HEK293 (cell line): ENCODE results near the gene TBX6.

Experiments
- GLI4 ChIP-seq: fragments of 450-650 bp; formaldehyde crosslinking; IDR thresholded peaks from 2 replicates; pipeline ENCODE4 v1.5.1; 2016; ENCODE audit warnings: missing biosample characterization, missing genetic modification characterization
- IKZF3 ChIP-seq: fragments of 450-650 bp; IDR thresholded peaks from 2 replicates; pipeline ENCODE4 v1.5.0; 2018; ENCODE audit warnings: missing biosample characterization, mild to moderate bottlenecking, missing genetic modification characterization, moderate library complexity
- KLF10 ChIP-seq: fragments of 450-650 bp; IDR thresholded peaks from 2 replicates; pipeline ENCODE4 v1.5.1; 2018; ENCODE audit warnings: missing biosample characterization, mild to moderate bottlenecking, missing genetic modification characterization
- OVOL3 ChIP-seq: fragments of 450-650 bp; formaldehyde crosslinking; IDR thresholded peaks from 2 replicates; pipeline ENCODE4 v1.5.1; 2016; ENCODE audit warnings: missing biosample characterization, missing genetic modification characterization
- SP3 ChIP-seq: fragments of 450-650 bp; formaldehyde crosslinking; IDR thresholded peaks from 2 replicates; pipeline ENCODE4 v1.5.1; 2016; ENCODE audit warnings: missing biosample characterization, missing genetic modification characterization
- ZBTB20 ChIP-seq: fragments of 450-650 bp; formaldehyde crosslinking; IDR thresholded peaks from 2 replicates; pipeline ENCODE4 v1.5.1; 2016; ENCODE audit warnings: missing biosample characterization, missing genetic modification characterization
- ZBTB7A ChIP-seq: fragments of 450-650 bp; formaldehyde crosslinking; IDR thresholded peaks from 2 replicates; pipeline ENCODE4 v1.5.1; 2016; ENCODE audit warnings: low read depth, missing biosample characterization, missing genetic modification characterization
- ZFHX2 ChIP-seq: fragments of 450-650 bp; formaldehyde crosslinking; conservative IDR thresholded peaks from 2 replicates; pipeline ENCODE4 v1.5.1; 2016; ENCODE audit warnings: missing biosample characterization, missing genetic modification characterization
- ZNF112 ChIP-seq: fragments of 450-650 bp; formaldehyde crosslinking; IDR thresholded peaks from 2 replicates; pipeline ENCODE4 v1.5.0; 2017; ENCODE audit warnings: missing biosample characterization, missing genetic modification characterization
- ZNF121 ChIP-seq: fragments of 450-650 bp; formaldehyde crosslinking; IDR thresholded peaks from 2 replicates; pipeline ENCODE4 v1.5.1; 2016; ENCODE audit warnings: missing biosample characterization, missing genetic modification characterization
- ZNF202 ChIP-seq: fragments of 450-650 bp; formaldehyde crosslinking; IDR thresholded peaks from 2 replicates; pipeline ENCODE4 v1.5.1; 2016; ENCODE audit warnings: missing biosample characterization, missing genetic modification characterization, borderline replicate concordance
- ZNF211 ChIP-seq: fragments of 450-650 bp; formaldehyde crosslinking; IDR thresholded peaks from 2 replicates; pipeline ENCODE4 v1.5.1; 2016; ENCODE audit warnings: low read depth, missing biosample characterization, missing genetic modification characterization
- ZNF223 ChIP-seq: fragments of 450-650 bp; formaldehyde crosslinking; IDR thresholded peaks from 2 replicates; pipeline ENCODE4 v1.5.1; 2016; ENCODE audit warnings: missing biosample characterization, missing genetic modification characterization
- ZNF274 ChIP-seq, 2 experiments: fragments of 200-500 bp in 1 of 2; fragments of 450-650 bp in 1 of 2; sonication (Bioruptor generic) in 1 of 2; formaldehyde crosslinking in 1 of 2; IDR thresholded peaks; 2 replicates each; pipeline versions ENCODE4 v1.5.1 to v1.6.1; 2014 to 2016; ENCODE audit warnings: borderline replicate concordance in 1 of 2, inconsistent platforms in 1 of 2, low read length in 1 of 2, missing biosample characterization in 1 of 2, missing genetic modification characterization in 1 of 2
- ZNF311 ChIP-seq: fragments of 450-650 bp; formaldehyde crosslinking; IDR thresholded peaks from 2 replicates; pipeline ENCODE4 v1.5.1; 2017; ENCODE audit warnings: missing biosample characterization, missing genetic modification characterization, borderline replicate concordance
- ZNF426 ChIP-seq: fragments of 450-650 bp; formaldehyde crosslinking; IDR thresholded peaks from 2 replicates; pipeline ENCODE4 v1.5.1; 2017; ENCODE audit warnings: missing biosample characterization, missing genetic modification characterization, mild to moderate bottlenecking, inconsistent platforms, moderate library complexity
- ZNF510 ChIP-seq: fragments of 450-650 bp; formaldehyde crosslinking; IDR thresholded peaks from 2 replicates; pipeline ENCODE4 v1.5.1; 2018; ENCODE audit warnings: mild to moderate bottlenecking, missing genetic modification characterization, missing biosample characterization; ENCODE audit not compliant: insufficient replicate concordance
- ZNF521 ChIP-seq: fragments of 450-650 bp; formaldehyde crosslinking; IDR thresholded peaks from 2 replicates; pipeline ENCODE4 v1.5.1; 2017; ENCODE audit warnings: missing biosample characterization, mild to moderate bottlenecking, missing genetic modification characterization
- ZNF558 ChIP-seq: fragments of 450-650 bp; formaldehyde crosslinking; IDR thresholded peaks from 2 replicates; pipeline ENCODE4 v1.5.1; 2016; ENCODE audit warnings: missing biosample characterization, missing genetic modification characterization
- ZNF600 ChIP-seq: fragments of 450-650 bp; formaldehyde crosslinking; IDR thresholded peaks from 2 replicates; pipeline ENCODE4 v1.5.1; 2016; ENCODE audit warnings: missing biosample characterization, missing genetic modification characterization
- ZNF670 ChIP-seq: fragments of 450-650 bp; formaldehyde crosslinking; IDR thresholded peaks from 2 replicates; pipeline ENCODE4 v1.5.1; 2016; ENCODE audit warnings: missing biosample characterization, missing genetic modification characterization, low read depth
- ZNF707 ChIP-seq: fragments of 450-650 bp; formaldehyde crosslinking; IDR thresholded peaks from 2 replicates; pipeline ENCODE4 v1.5.1; 2016; ENCODE audit warnings: missing biosample characterization, missing genetic modification characterization
- ZNF776 ChIP-seq: fragments of 450-650 bp; formaldehyde crosslinking; IDR thresholded peaks from 2 replicates; pipeline ENCODE4 v1.5.0; 2017; ENCODE audit warnings: missing biosample characterization, missing genetic modification characterization, borderline replicate concordance
- TF ChIP-seq, protein P1 (sequence below): fragments of 450-650 bp; formaldehyde crosslinking; IDR thresholded peaks from 2 replicates; pipeline ENCODE4 v1.5.0; 2017; ENCODE audit warnings: missing biosample characterization, missing genetic modification characterization, borderline replicate concordance
- TF ChIP-seq, protein P2 (sequence below): fragments of 450-650 bp; formaldehyde crosslinking; IDR thresholded peaks from 2 replicates; pipeline ENCODE4 v1.5.1; 2016; ENCODE audit warnings: missing biosample characterization, missing genetic modification characterization
- TF ChIP-seq, protein P3 (sequence below): fragments of 450-650 bp; formaldehyde crosslinking; IDR thresholded peaks from 2 replicates; pipeline ENCODE4 v1.5.1; 2016; ENCODE audit warnings: missing biosample characterization, missing genetic modification characterization
- TF ChIP-seq, protein P4 (sequence below): fragments of 450-650 bp; formaldehyde crosslinking; IDR thresholded peaks from 2 replicates; pipeline ENCODE4 v1.5.1; 2017; ENCODE audit warnings: missing biosample characterization, missing genetic modification characterization
- TF ChIP-seq, protein P5 (sequence below): fragments of 450-650 bp; formaldehyde crosslinking; IDR thresholded peaks from 2 replicates; pipeline ENCODE4; 2016; ENCODE audit warnings: missing biosample characterization, missing genetic modification characterization
- TF ChIP-seq, protein P6 (sequence below): fragments of 450-650 bp; formaldehyde crosslinking; IDR thresholded peaks from 2 replicates; pipeline ENCODE4 v1.5.1; 2016; ENCODE audit warnings: missing biosample characterization, missing genetic modification characterization

TBX6 gene

DNA sequence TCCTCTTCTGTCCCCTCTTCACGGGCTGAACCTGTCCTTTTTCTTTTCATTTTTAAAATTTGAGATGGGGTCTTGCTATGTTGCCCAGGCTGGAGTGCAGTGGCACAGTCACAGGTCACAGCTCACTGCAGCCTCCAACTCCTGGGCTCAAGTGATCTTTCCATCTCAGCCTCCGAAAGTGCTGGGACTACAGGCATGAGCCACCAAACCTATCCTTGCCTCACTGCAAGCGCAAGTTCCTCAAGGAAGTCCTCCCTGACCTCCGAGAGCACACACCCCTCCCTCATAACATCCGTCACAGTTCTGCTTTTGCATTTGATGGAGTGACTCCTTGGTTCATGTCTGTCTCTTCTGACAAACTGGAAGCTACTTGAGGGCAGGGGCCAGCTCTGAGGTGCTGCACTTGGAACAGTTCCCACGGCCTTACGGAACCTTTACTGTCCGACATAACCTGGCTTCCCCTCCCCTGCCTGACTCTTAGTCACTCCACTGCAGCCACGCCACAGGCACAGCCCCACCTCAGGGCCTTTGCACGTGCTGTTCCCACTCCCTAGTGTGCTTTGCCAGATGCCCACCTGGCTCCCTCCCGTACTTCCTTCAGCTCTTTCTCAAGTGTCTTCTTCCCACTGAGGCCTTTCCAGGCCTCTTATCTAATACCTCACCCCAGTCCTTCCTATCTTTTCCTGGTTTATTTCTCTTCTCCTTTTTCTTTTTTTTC lies 4.4 kb downstream of the TBX6 start (continued):
- TF ChIP-seq, protein P1, sequence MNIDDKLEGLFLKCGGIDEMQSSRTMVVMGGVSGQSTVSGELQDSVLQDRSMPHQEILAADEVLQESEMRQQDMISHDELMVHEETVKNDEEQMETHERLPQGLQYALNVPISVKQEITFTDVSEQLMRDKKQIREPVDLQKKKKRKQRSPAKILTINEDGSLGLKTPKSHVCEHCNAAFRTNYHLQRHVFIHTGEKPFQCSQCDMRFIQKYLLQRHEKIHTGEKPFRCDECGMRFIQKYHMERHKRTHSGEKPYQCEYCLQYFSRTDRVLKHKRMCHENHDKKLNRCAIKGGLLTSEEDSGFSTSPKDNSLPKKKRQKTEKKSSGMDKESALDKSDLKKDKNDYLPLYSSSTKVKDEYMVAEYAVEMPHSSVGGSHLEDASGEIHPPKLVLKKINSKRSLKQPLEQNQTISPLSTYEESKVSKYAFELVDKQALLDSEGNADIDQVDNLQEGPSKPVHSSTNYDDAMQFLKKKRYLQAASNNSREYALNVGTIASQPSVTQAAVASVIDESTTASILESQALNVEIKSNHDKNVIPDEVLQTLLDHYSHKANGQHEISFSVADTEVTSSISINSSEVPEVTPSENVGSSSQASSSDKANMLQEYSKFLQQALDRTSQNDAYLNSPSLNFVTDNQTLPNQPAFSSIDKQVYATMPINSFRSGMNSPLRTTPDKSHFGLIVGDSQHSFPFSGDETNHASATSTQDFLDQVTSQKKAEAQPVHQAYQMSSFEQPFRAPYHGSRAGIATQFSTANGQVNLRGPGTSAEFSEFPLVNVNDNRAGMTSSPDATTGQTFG (tag by site-specific recombination): no peak
- no peak for TF ChIP-seq ZNF670 (tag by site-specific recombination)
- TF ChIP-seq KLF10 (tag by site-specific recombination): no peak
- TF ChIP-seq ZNF426 (tag by site-specific recombination): no peak
- peak; percentile 99 for TF ChIP-seq ZNF121 (tag by site-specific recombination)
- TF ChIP-seq ZNF311 (tag by site-specific recombination): no peak
- TF ChIP-seq, protein P2, sequence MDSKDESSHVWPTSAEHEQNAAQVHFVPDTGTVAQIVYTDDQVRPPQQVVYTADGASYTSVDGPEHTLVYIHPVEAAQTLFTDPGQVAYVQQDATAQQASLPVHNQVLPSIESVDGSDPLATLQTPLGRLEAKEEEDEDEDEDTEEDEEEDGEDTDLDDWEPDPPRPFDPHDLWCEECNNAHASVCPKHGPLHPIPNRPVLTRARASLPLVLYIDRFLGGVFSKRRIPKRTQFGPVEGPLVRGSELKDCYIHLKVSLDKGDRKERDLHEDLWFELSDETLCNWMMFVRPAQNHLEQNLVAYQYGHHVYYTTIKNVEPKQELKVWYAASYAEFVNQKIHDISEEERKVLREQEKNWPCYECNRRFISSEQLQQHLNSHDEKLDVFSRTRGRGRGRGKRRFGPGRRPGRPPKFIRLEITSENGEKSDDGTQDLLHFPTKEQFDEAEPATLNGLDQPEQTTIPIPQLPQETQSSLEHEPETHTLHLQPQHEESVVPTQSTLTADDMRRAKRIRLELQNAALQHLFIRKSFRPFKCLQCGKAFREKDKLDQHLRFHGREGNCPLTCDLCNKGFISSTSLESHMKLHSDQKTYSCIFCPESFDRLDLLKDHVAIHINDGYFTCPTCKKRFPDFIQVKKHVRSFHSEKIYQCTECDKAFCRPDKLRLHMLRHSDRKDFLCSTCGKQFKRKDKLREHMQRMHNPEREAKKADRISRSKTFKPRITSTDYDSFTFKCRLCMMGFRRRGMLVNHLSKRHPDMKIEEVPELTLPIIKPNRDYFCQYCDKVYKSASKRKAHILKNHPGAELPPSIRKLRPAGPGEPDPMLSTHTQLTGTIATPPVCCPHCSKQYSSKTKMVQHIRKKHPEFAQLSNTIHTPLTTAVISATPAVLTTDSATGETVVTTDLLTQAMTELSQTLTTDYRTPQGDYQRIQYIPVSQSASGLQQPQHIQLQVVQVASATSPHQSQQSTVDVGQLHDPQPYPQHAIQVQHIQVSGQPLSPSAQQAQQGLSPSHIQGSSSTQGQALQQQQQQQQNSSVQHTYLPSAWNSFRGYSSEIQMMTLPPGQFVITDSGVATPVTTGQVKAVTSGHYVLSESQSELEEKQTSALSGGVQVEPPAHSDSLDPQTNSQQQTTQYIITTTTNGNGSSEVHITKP (tag by site-specific recombination): no peak
- TF ChIP-seq ZNF558 (tag by site-specific recombination): no peak
- TF ChIP-seq, protein P3, sequence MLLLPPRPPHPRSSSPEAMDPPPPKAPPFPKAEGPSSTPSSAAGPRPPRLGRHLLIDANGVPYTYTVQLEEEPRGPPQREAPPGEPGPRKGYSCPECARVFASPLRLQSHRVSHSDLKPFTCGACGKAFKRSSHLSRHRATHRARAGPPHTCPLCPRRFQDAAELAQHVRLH: 0 out of 2 replicates have a peak, but pooled peaks have one; percentile 34
- no peak for TF ChIP-seq ZNF211 (tag by site-specific recombination)
- no peak for TF ChIP-seq ZBTB20 (tag by site-specific recombination)
- TF ChIP-seq ZNF510 (tag by site-specific recombination): no peak
- TF ChIP-seq, protein P4, sequence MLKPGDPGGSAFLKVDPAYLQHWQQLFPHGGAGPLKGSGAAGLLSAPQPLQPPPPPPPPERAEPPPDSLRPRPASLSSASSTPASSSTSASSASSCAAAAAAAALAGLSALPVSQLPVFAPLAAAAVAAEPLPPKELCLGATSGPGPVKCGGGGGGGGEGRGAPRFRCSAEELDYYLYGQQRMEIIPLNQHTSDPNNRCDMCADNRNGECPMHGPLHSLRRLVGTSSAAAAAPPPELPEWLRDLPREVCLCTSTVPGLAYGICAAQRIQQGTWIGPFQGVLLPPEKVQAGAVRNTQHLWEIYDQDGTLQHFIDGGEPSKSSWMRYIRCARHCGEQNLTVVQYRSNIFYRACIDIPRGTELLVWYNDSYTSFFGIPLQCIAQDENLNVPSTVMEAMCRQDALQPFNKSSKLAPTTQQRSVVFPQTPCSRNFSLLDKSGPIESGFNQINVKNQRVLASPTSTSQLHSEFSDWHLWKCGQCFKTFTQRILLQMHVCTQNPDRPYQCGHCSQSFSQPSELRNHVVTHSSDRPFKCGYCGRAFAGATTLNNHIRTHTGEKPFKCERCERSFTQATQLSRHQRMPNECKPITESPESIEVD (tag by site-specific recombination): no peak
- TF ChIP-seq, protein P5, sequence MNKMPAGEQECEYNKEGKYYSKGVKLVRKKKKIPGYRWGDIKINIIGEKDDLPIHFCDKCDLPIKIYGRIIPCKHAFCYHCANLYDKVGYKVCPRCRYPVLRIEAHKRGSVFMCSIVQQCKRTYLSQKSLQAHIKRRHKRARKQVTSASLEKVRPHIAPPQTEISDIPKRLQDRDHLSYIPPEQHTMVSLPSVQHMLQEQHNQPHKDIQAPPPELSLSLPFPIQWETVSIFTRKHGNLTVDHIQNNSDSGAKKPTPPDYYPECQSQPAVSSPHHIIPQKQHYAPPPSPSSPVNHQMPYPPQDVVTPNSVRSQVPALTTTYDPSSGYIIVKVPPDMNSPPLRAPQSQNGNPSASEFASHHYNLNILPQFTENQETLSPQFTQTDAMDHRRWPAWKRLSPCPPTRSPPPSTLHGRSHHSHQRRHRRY (tag by site-specific recombination): no peak
- TF ChIP-seq, protein P6, sequence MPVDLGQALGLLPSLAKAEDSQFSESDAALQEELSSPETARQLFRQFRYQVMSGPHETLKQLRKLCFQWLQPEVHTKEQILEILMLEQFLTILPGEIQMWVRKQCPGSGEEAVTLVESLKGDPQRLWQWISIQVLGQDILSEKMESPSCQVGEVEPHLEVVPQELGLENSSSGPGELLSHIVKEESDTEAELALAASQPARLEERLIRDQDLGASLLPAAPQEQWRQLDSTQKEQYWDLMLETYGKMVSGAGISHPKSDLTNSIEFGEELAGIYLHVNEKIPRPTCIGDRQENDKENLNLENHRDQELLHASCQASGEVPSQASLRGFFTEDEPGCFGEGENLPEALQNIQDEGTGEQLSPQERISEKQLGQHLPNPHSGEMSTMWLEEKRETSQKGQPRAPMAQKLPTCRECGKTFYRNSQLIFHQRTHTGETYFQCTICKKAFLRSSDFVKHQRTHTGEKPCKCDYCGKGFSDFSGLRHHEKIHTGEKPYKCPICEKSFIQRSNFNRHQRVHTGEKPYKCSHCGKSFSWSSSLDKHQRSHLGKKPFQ (tag by site-specific recombination): no peak
- no peak for TF ChIP-seq ZFHX2
- TF ChIP-seq ZNF274 (IDR thresholded peaks at IDR 0.05; ENCODE audit: low read length): no peak
- no peak for TF ChIP-seq ZNF274 (tag by site-specific recombination; IDR thresholded peaks at IDR 0.05; ENCODE audit: borderline replicate concordance)
- no peak for TF ChIP-seq ZNF223 (tag by site-specific recombination)
- TF ChIP-seq GLI4: no peak
- TF ChIP-seq ZNF776 (tag by site-specific recombination): no peak
- TF ChIP-seq IKZF3: no peak
- no peak for TF ChIP-seq ZNF202 (tag by site-specific recombination)
- 0 out of 2 replicates have a peak, but pooled peaks have one; percentile 63 for TF ChIP-seq ZBTB7A
- TF ChIP-seq ZNF600 (tag by site-specific recombination): peak; percentile 66
- no peak for TF ChIP-seq OVOL3 (tag by site-specific recombination)
- no peak for TF ChIP-seq ZNF521 (tag by site-specific recombination)
- TF ChIP-seq ZNF112: no peak
- TF ChIP-seq SP3 (tag by site-specific recombination): no peak
- no peak for TF ChIP-seq ZNF707 (tag by site-specific recombination)
